B cell (primary cell): ENCODE results near the gene IL1R2. TPM values are rescaled to one million over a fixed set of nuclear protein-coding genes. Genes with fewer than 3 reads are reported as not detected.

Experiments
- ATAC-seq: fragments of 200-7000 bp; cut with Tn5 transposase; one replicate; pipeline ENCODE4 v1.10.0; 2021; ENCODE audit warnings: low read depth, mild to moderate bottlenecking, moderate number of reproducible peaks, moderate library complexity
- CTCF ChIA-PET: fragments of 350-600 bp; sonication (Branson Sonifier 250); formaldehyde crosslinking; loops from one replicate; lab custom pipeline; 2021; ENCODE audit warnings: antibody characterized with exemption, inconsistent platforms; lab: Charles Lee
- POLR2A ChIA-PET: fragments of 350-600 bp; sonication (Branson Sonifier 250); formaldehyde crosslinking; loops from one replicate; lab custom pipeline; 2021; ENCODE audit warnings: antibody characterized with exemption; lab: Charles Lee
- DNase-seq: peaks from one replicate; pipeline ENCODE4 v3.0.0; 2013
- H2AFZ ChIP-seq: 2 replicates; pipeline ENCODE4 v1.6.1; 2012; ENCODE audit warnings: mild to moderate bottlenecking, low read depth, low read length; ENCODE audit not compliant: insufficient read depth, poor library complexity, severe bottlenecking
- H3K27ac ChIP-seq, 2 donors: 1 replicate in 1 of 2; 2 replicates in 1 of 2; pipeline ENCODE4 v1.5.1; 2012 to 2013; ENCODE audit warnings: low read length in 2 of 2, mild to moderate bottlenecking in 2 of 2, moderate library complexity in 1 of 2
- H3K27me3 ChIP-seq, 4 experiments: fragments of 200-600 bp in 1 of 4; sonication (generic) in 1 of 4; replicated peaks in 1 of 4; 1 replicate in 2 of 4; 2 replicates in 2 of 4; pipeline versions ENCODE4 v1.6.1 to v1.7.0; 2013 to 2016; ENCODE audit warnings: low read length in 3 of 4, mild to moderate bottlenecking in 2 of 4, mixed read lengths in 1 of 4, moderate library complexity in 1 of 4; ENCODE audit not compliant: insufficient read depth in 4 of 4, control insufficient read depth in 3 of 4; ENCODE audit errors: control extremely low read depth in 1 of 4
- H3K36me3 ChIP-seq, 2 experiments: replicated peaks in 1 of 2; 1 replicate in 1 of 2; 2 replicates in 1 of 2; pipeline versions ENCODE4 v1.6.1 to v1.7.1; 2013; ENCODE audit warnings: low read length in 1 of 2; ENCODE audit not compliant: insufficient read depth in 2 of 2, control insufficient read depth in 1 of 2; ENCODE audit errors: control extremely low read depth in 1 of 2, extremely low read depth in 1 of 2
- H3K4me1 ChIP-seq, 2 donors: fragments of 200-600 bp in 1 of 2; sonication (generic) in 1 of 2; 1 replicate in 1 of 2; 2 replicates in 1 of 2; pipeline versions ENCODE4 v1.5.1 to v1.6.1; 2013 to 2017; ENCODE audit warnings: low read length in 2 of 2; ENCODE audit not compliant: control insufficient read depth in 2 of 2, insufficient read depth in 2 of 2
- H3K4me2 ChIP-seq: replicated peaks from 2 replicates; pipeline ENCODE3; 2012; ENCODE audit warnings: mild to moderate bottlenecking, low read depth, low read length; ENCODE audit not compliant: poor library complexity, severe bottlenecking
- H3K4me3 ChIP-seq, 5 experiments: fragments of 200-600 bp in 1 of 5; sonication (generic) in 1 of 5; 1 replicate in 3 of 5; 2 replicates in 2 of 5; pipeline versions ENCODE4 v1.5.1 to v1.7.0; 2011 to 2016; ENCODE audit warnings: low read length in 4 of 5, mild to moderate bottlenecking in 4 of 5, low read depth in 2 of 5, control low read depth in 1 of 5, moderate library complexity in 1 of 5; ENCODE audit not compliant: insufficient read depth in 1 of 5; ENCODE audit errors: control extremely low read depth in 1 of 5, extremely low read depth in 1 of 5
- H3K79me2 ChIP-seq: fragments of 200-600 bp; sonication (generic); one replicate; pipeline ENCODE4 v1.6.0; 2016; ENCODE audit warnings: low read length; ENCODE audit not compliant: control insufficient read depth, insufficient read depth
- H3K9ac ChIP-seq: fragments of 200-600 bp; sonication (generic); 2 replicates; pipeline ENCODE4 v1.6.1; 2017; ENCODE audit warnings: mild to moderate bottlenecking, low read length, moderate library complexity
- H3K9me3 ChIP-seq, 3 donors: one replicate each; pipeline versions ENCODE4 v1.6.1 to v1.7.1; 2013; ENCODE audit warnings: low read length in 2 of 3; ENCODE audit not compliant: control insufficient read depth in 2 of 3, insufficient read depth in 1 of 3; ENCODE audit errors: control extremely low read depth in 1 of 3
- H4K20me1 ChIP-seq: 2 replicates; pipeline ENCODE4 v1.6.0; 2012; ENCODE audit warnings: mild to moderate bottlenecking, low read length; ENCODE audit not compliant: insufficient read depth, control insufficient read depth, poor library complexity, severe bottlenecking
- H3K27ac Mint-ChIP-seq: one replicate; pipeline ENCODE4 v1.8.0; 2021; ENCODE audit warnings: mixed read lengths
- H3K27me3 Mint-ChIP-seq: one replicate; pipeline ENCODE4 v1.8.0; 2021; ENCODE audit warnings: mixed read lengths
- H3K4me1 Mint-ChIP-seq: one replicate; pipeline ENCODE4 v1.8.0; 2021; ENCODE audit warnings: mixed read lengths
- H3K4me3 Mint-ChIP-seq: one replicate; pipeline ENCODE4 v1.8.0; 2021; ENCODE audit warnings: mixed read lengths
- H3K9me3 Mint-ChIP-seq: one replicate; pipeline ENCODE4 v1.8.0; 2022; ENCODE audit warnings: mixed read lengths; ENCODE audit not compliant: insufficient read depth
- CTCF ChIP-seq: fragments of 200-600 bp; IDR thresholded peaks from one replicate; pipeline ENCODE4 v1.8.0; 2022; ENCODE audit warnings: antibody characterized with exemption, mild to moderate bottlenecking
- EZH2 ChIP-seq: IDR thresholded peaks from 2 replicates; pipeline ENCODE4 v1.6.1; 2012; ENCODE audit warnings: borderline replicate concordance, low read depth, mild to moderate bottlenecking, moderate library complexity, low read length; ENCODE audit not compliant: insufficient read depth, poor library complexity, severe bottlenecking
- WGBS: methylation state at CpG from one replicate; pipeline ENCODE4 v1.1.5; 2013; ENCODE audit warnings: missing lambda C conversion rate; ENCODE audit not compliant: insufficient coverage; 5-methylcytosine and 5-hydroxymethylcytosine counted together
- intact Hi-C: fragments of 100-400 bp; cut with micrococcal nuclease; formaldehyde crosslinking; loops from one replicate; pipeline ENCODE4 v1.10.0; 2022
- polyA minus RNA-seq: library from RNA; depleted of rRNA, polyadenylated mRNA; stranded (reverse); fragments of >200 nt; gene quantifications from 2 replicates; pipeline ENCODE4 v1.2.3, GENCODE V29; 2012
- polyA plus RNA-seq: library from polyadenylated mRNA; depleted of rRNA; stranded (reverse); fragments of >200 nt; gene quantifications from 2 replicates; pipeline ENCODE4 v1.2.3, GENCODE V29; 2012
- total RNA-seq, 2 donors: library from RNA; stranded (reverse); fragments of 120-200 nt in 1 of 2; gene quantifications; 1 replicate in 1 of 2; 2 replicates in 1 of 2; pipeline versions ENCODE4 v1.2.3 to v1.2.4, GENCODE V29; 2013 to 2022

The IL1R2 gene, protein sequence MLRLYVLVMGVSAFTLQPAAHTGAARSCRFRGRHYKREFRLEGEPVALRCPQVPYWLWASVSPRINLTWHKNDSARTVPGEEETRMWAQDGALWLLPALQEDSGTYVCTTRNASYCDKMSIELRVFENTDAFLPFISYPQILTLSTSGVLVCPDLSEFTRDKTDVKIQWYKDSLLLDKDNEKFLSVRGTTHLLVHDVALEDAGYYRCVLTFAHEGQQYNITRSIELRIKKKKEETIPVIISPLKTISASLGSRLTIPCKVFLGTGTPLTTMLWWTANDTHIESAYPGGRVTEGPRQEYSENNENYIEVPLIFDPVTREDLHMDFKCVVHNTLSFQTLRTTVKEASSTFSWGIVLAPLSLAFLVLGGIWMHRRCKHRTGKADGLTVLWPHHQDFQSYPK
- total RNA-seq (not detected in 2 replicates), polyA plus RNA-seq (not detected in 2 replicates), polyA minus RNA-seq (not detected in 2 replicates)
- 0.12 TPM for total RNA-seq (2013)

- Mint-ChIP-seq H3K9me3 (no peaks in the 10 kb centered on the region), H3K27ac (no peak within 1 kb of the TSS), H3K4me1 (peaks cover 30% of the 10 kb centered on the region), H3K4me3 (peak within 1 kb of the TSS; percentile 1), H3K27me3 (peaks cover 23% of the 10 kb centered on the region)
- Histone ChIP-seq H3K9ac (no peak within 1 kb of the TSS), H3K4me2 (peak within 1 kb of the TSS; percentile 17), H3K4me3 (peak within 1 kb of the TSS in 1 of 5 experiments; percentile 41), H4K20me1 (no peaks in the 10 kb centered on the region), H3K4me1 (peaks cover 16 to 26% of the 10 kb centered on the region in 2 donors), H3K9me3 (no peaks in the 10 kb centered on the region), H3K27ac (no peak within 1 kb of the TSS), H2AFZ (no peak within 1 kb of the TSS), H3K36me3 (no peaks in the 10 kb centered on the region), H3K27me3 (peaks cover 0 to 5% (median under 1%) of the 10 kb centered on the region in 4 experiments), H3K79me2 (no peaks in the 10 kb centered on the region)
- 24% methylated on average over 8 of the region's 8 CpGs for WGBS
- POLR2A ChIA-PET, result no interaction called here
- peak; percentile 39 for DNase-seq
- CTCF ChIA-PET, result no interaction called here
- ATAC-seq, result no peak
- intact Hi-C loops, result no loop called here
- no peak for TF ChIP-seq EZH2
- no peak for TF ChIP-seq CTCF
Measured at GRCh38 chr2:101991721-101992145, at the start of gene IL1R2. Gene IL1R2, plus strand, starts transcription at chr2:101991960. Its CDS starts 16,616 bp downstream, at chr2:102008576.

DNA sequence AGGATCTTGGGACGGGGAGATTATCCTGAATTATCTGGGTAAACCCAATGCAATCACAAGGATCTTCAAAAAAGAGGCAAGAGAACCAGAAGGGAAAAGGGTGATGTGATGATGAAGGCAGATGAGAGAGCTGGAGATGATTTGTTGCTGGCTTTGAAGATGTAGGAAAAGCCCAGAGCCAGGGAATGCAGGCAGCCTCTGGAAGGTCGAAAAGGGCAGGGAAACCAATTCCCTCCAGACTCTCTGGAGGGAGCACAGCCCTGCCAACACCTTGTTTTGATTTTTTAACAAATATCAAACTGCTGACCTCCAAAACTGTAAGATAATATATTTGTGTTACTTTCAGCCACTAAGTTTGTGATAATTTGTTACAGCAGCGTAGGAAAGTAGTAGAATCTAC lies 48.9 kb upstream of the IL1R2 start:
- H4K20me1 ChIP-seq, result no peaks in the 10 kb centered on the region
- no peaks in the 10 kb centered on the region for H3K4me1 ChIP-seq
- ATAC-seq (no peak), DNase-seq (no peak)
- WGBS, result 100% methylated on average over 1 of the region's 3 CpGs
- H3K36me3 ChIP-seq, result no peaks in the 10 kb centered on the region
- Mint-ChIP-seq H3K4me3 (no peak overlapping the region), H3K4me1 (no peaks in the 10 kb centered on the region), H3K27ac (no peak overlapping the region), H3K27me3 (peaks cover 21% of the 10 kb centered on the region), H3K9me3 (no peaks in the 10 kb centered on the region)
- H3K9ac ChIP-seq, result no peak overlapping the region
- ChIA-PET CTCF (no interaction called here), POLR2A (no interaction called here)
- peaks cover 2 to 11% (median 2%) of the 10 kb centered on the region in 3 donors for H3K9me3 ChIP-seq
- H3K4me2 ChIP-seq, result no peak overlapping the region
- no peaks in the 10 kb centered on the region for H3K27me3 ChIP-seq
- no peak overlapping the region for H3K4me3 ChIP-seq
- H2AFZ ChIP-seq, result no peak overlapping the region
- H3K27ac ChIP-seq, result no peak overlapping the region
- TF ChIP-seq CTCF, result no peak
- no peak for TF ChIP-seq EZH2
- intact Hi-C loops, result no loop called here
- no peaks in the 10 kb centered on the region for H3K79me2 ChIP-seq
